HepG2 (cell line): ENCODE results near the gene INPP5K. TPM values are rescaled to one million over a fixed set of nuclear protein-coding genes. Genes with fewer than 3 reads are reported as not detected.

Experiments
- ATAC-seq: fragments of 200-7000 bp; cut with Tn5 transposase; 3 replicates; pipeline ENCODE4 v1.9.1; 2020; ENCODE audit warnings: mild to moderate bottlenecking, moderate library complexity
- BruUV-seq: library from RNA; stranded (reverse); fragments of 400-500 nt; replicated peaks from 2 replicates; lab custom pipeline; 2021; lab: Mats Ljungman, UMichigan
- CTCF ChIA-PET: fragments of 300-600 bp; formaldehyde crosslinking; extraction: SDS; loops from one replicate; lab custom pipeline; 2021; ENCODE audit warnings: low total read pairs, inconsistent platforms, low intra/inter-chr PET ratio; lab: Yijun Ruan, JAX
- POLR2A ChIA-PET: fragments of 350-600 bp; sonication (Branson Sonifier 250); formaldehyde crosslinking; loops from one replicate; lab custom pipeline; 2020; ENCODE audit warnings: antibody characterized with exemption, inconsistent platforms; lab: Yijun Ruan, JAX
- DNase-seq: peaks from one replicate; pipeline ENCODE4 v3.0.0-alpha.2; 2015; ENCODE audit warnings: low spot score
- FAIRE-seq: peaks from 3 replicates; lab custom pipeline; 2011; peaks lifted over from hg19 to GRCh38; lab: Jason Lieb, UNC
- H2AFZ ChIP-seq: one replicate; pipeline ENCODE4 v1.6.1; 2011; ENCODE audit warnings: low read length, inconsistent platforms
- H3K27ac ChIP-seq: fragments of 300-600 bp; 3 replicates; pipeline ENCODE4 v1.8.0; 2011; ENCODE audit warnings: mixed run types, mild to moderate bottlenecking, mixed read lengths, low read length, inconsistent platforms; ENCODE audit not compliant: insufficient read depth; ENCODE audit errors: extremely low read length
- H3K27me3 ChIP-seq, 2 experiments: fragments of 200-600 bp in 1 of 2; 2 replicates in 1 of 2; 3 replicates in 1 of 2; pipeline versions ENCODE4 v1.6.0 to v1.8.0; 2011; ENCODE audit warnings: low read length in 2 of 2, mild to moderate bottlenecking in 2 of 2, moderate library complexity in 2 of 2, inconsistent platforms in 1 of 2; ENCODE audit not compliant: insufficient read depth in 2 of 2, control insufficient read depth in 1 of 2
- H3K36me3 ChIP-seq, 2 experiments: fragments of 200-600 bp in 1 of 2; replicated peaks in 1 of 2; 2 replicates in 1 of 2; 3 replicates in 1 of 2; pipeline versions ENCODE4 v1.5.1 to v1.8.0; 2011; ENCODE audit warnings: low read length in 2 of 2, inconsistent platforms in 1 of 2; ENCODE audit not compliant: insufficient read depth in 2 of 2, control insufficient read depth in 1 of 2
- H3K4me1 ChIP-seq: 2 replicates; pipeline ENCODE4 v1.5.1; 2012; ENCODE audit warnings: low read length, inconsistent platforms; ENCODE audit not compliant: insufficient read depth
- H3K4me2 ChIP-seq: 2 replicates; pipeline ENCODE4 v1.6.0; 2011; ENCODE audit warnings: low read depth, low read length, inconsistent platforms
- H3K4me3 ChIP-seq, 3 experiments: fragments of 200-600 bp in 1 of 3; sonication (generic), shearing (Covaris generic) in 1 of 3; replicated peaks in 1 of 3; 2 replicates each; pipeline ENCODE4 v1.5.1; 2011 to 2016; ENCODE audit warnings: low read length in 3 of 3, inconsistent platforms in 2 of 3, low read depth in 2 of 3, mild to moderate bottlenecking in 2 of 3, control low read depth in 1 of 3, mixed read lengths in 1 of 3; ENCODE audit not compliant: insufficient read depth in 1 of 3
- H3K79me2 ChIP-seq: one replicate; pipeline ENCODE4 v1.6.1; 2011; ENCODE audit warnings: low read length, inconsistent platforms; ENCODE audit not compliant: insufficient read depth
- H3K9ac ChIP-seq: 2 replicates; pipeline ENCODE4 v1.6.0; 2011; ENCODE audit warnings: mild to moderate bottlenecking, low read depth, low read length, inconsistent platforms; ENCODE audit not compliant: insufficient read depth
- H3K9me3 ChIP-seq: 2 replicates; pipeline ENCODE4 v1.5.1; 2012; ENCODE audit warnings: mild to moderate bottlenecking, low read length
- H4K20me1 ChIP-seq: 2 replicates; pipeline ENCODE4 v1.6.0; 2011; ENCODE audit warnings: inconsistent platforms, mild to moderate bottlenecking, low read length, moderate library complexity; ENCODE audit not compliant: insufficient read depth
- AGO2 ChIP-seq: fragments of 200-400 bp; formaldehyde crosslinking; optimal IDR thresholded peaks from 2 replicates; pipeline ENCODE3; 2017; ENCODE audit warnings: mild to moderate bottlenecking, low read depth, low read length, moderate library complexity
- HNRNPL ChIP-seq: fragments of 200-400 bp; formaldehyde crosslinking; IDR thresholded peaks from 2 replicates; pipeline ENCODE4 v1.6.1; 2017; ENCODE audit warnings: mild to moderate bottlenecking, low read depth, low read length
- NFYB ChIP-seq: sonication (generic); formaldehyde crosslinking; IDR thresholded peaks from 2 replicates; pipeline ENCODE4 v1.4.0; 2020; ENCODE audit warnings: missing genetic modification reagents
- RXRA ChIP-seq: sonication (generic); formaldehyde crosslinking; IDR thresholded peaks from 2 replicates; pipeline ENCODE4 v1.5.1; 2020; ENCODE audit warnings: missing genetic modification reagents
- SETDB1 ChIP-seq: sonication (generic); formaldehyde crosslinking; IDR thresholded peaks from 2 replicates; pipeline ENCODE4 v1.5.1; 2020; ENCODE audit warnings: missing genetic modification reagents, mild to moderate bottlenecking, borderline replicate concordance
- SRSF4 ChIP-seq: fragments of 200-400 bp; formaldehyde crosslinking; IDR thresholded peaks from one replicate; pipeline ENCODE4 v1.6.1; 2018; ENCODE audit warnings: mild to moderate bottlenecking, low read depth, low read length, moderate library complexity; ENCODE audit not compliant: poor library complexity, severe bottlenecking
- TARDBP ChIP-seq: sonication (generic); formaldehyde crosslinking; IDR thresholded peaks from 2 replicates; pipeline ENCODE4 v1.8.0; 2022; ENCODE audit warnings: mild to moderate bottlenecking, missing genetic modification reagents
- ZBTB38 ChIP-seq: sonication (generic); formaldehyde crosslinking; IDR thresholded peaks from 2 replicates; pipeline ENCODE4 v1.5.1; 2020; ENCODE audit warnings: mild to moderate bottlenecking, missing genetic modification reagents
- ZNF879 ChIP-seq: sonication (generic); formaldehyde crosslinking; IDR thresholded peaks from 2 replicates; pipeline ENCODE4 v1.8.1; 2023; ENCODE audit warnings: missing genetic modification reagents
- WGBS: methylation state at CpG from one replicate; pipeline ENCODE4 v1.1.6; 2017; ENCODE audit warnings: low lambda C conversion rate; 5-methylcytosine and 5-hydroxymethylcytosine counted together
- in situ Hi-C: cut with HindIII; loops from 2 replicates; pipeline ENCODE4 v1.10.0; 2017; ENCODE audit warnings: low pct_unique_long_range_greater_than_20kb; ENCODE audit not compliant: extremely low pct_ligation_motif_present
- intact Hi-C: fragments of 100-400 bp; cut with micrococcal nuclease; formaldehyde crosslinking; loops from one replicate; pipeline ENCODE4 v1.10.0; 2022; ENCODE audit not compliant: unreplicated experiment
- polyA plus RNA-seq, 8 experiments: library from polyadenylated mRNA; depleted of rRNA in 3 of 8; stranded (reverse) in 7 of 8; unstranded in 1 of 8; fragments of >200 nt; fragmentation: Illumina TruSeq in 4 of 8; extraction: Trizol in 4 of 8; gene quantifications; 2 replicates each; pipeline versions ENCODE4 v1.2.1 to v1.2.3, GENCODE V29; 2011 to 2016; ENCODE audit warnings: low read depth in 4 of 8, missing spikeins in 1 of 8, mixed read lengths in 1 of 8; ENCODE audit not compliant: insufficient read depth in 1 of 8
- total RNA-seq, 5 experiments: library from RNA; depleted of rRNA; stranded (reverse); fragments of >200 nt; fragmentation: Illumina TruSeq; extraction: Trizol; gene quantifications; 2 replicates each; pipeline ENCODE4 v1.2.3, GENCODE V29; 2016; ENCODE audit warnings: low read depth in 1 of 5
- TF ChIP-seq, protein P1 (sequence below): sonication (generic); formaldehyde crosslinking; IDR thresholded peaks from 2 replicates; pipeline ENCODE4 v1.5.0; 2020; ENCODE audit warnings: missing genetic modification reagents
- TF ChIP-seq, protein P2 (sequence below): sonication (generic); formaldehyde crosslinking; IDR thresholded peaks from 2 replicates; pipeline ENCODE4 v1.4.0; 2020; ENCODE audit warnings: missing genetic modification reagents
- TF ChIP-seq, protein P3 (sequence below): sonication (generic); formaldehyde crosslinking; IDR thresholded peaks from 2 replicates; pipeline ENCODE4 v1.4.0; 2020; ENCODE audit warnings: mild to moderate bottlenecking, missing genetic modification reagents
- TF ChIP-seq, protein P4 (sequence below): sonication (generic); formaldehyde crosslinking; IDR thresholded peaks from 2 replicates; pipeline ENCODE4 v1.4.0; 2020; ENCODE audit warnings: missing genetic modification reagents, mild to moderate bottlenecking, borderline replicate concordance

The INPP5K gene
- total and polyA plus RNA-seq, 2 of the 13 experiments (the other 11 are each of a cell fraction or from before 2014, with no cell fraction given), result 4.8 to 9.6 TPM

DNA sequence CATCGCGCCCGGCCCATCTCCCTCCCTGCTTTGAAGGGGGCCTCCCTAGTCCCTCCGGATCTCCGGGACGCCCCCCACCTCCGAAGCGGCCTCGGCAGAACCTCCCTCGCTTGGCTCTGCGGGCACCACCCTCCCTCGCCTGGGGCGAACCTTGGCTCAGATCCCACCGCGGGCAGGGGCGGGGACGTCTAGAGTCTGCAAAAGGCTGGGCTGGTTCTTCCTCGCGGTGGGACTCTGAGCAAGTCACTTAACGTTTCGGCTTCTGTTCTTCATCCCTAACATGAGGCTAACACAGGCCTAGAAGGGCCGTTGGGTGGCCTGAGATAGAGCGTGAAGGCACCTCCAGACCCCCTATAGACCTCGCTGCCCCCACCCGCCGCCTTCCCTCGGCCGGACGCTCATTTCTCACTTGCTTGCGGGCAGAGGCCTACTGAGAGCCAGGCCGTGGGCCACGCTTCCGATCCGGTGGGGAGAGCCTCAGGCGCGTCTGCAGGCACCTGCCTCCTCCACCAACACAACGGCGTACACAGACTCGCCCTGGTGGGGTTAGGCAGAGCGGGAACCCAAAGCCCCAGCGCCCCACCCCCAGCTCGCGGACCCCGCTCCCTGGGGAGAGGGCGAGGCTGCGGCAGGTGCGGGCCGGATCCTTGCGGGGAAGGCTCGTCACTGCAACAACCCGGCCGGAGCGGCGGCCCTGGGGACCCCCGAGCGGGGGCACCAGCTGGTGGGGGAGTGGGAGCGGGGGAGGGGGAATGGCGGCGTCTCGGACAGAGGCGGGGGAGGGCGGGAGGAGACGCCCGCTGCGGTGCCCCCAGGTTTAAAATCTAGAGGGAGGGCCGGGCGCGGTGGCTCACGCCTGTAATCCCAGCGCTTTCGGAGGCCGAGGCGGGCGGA, 29.4 kb downstream of the INPP5K start:
- DNase-seq (no peak), ATAC-seq (no peak), FAIRE-seq (no peak)
- H3K27me3 ChIP-seq, result no peaks in the 10 kb centered on the region; a peak in 1 of 5 replicates
- WGBS, result 95% methylated on average over 63 of the region's 74 CpGs
- no peak overlapping the region for H3K9ac ChIP-seq
- H4K20me1 ChIP-seq, result no peaks in the 10 kb centered on the region
- POLR2A ChIA-PET, result interaction anchor here (0.9 to 2.1 kb wide), 5 partner anchors 29 to 54 kb away, joined by 3 to 21 read pairs (median 4); partner anchors contain the start of genes CRK and INPP5K
- intact Hi-C loops, result no loop called here
- H3K4me1 ChIP-seq, result peaks cover 45% of the 10 kb centered on the region
- no TSS peak for BruUV-seq
- H3K79me2 ChIP-seq, result peaks cover 18% of the 10 kb centered on the region
- in situ Hi-C loops, result no loop called here
- H3K27ac ChIP-seq, result peak overlapping the region; percentile 33
- no peaks in the 10 kb centered on the region for H3K9me3 ChIP-seq
- H3K4me2 ChIP-seq, result no peak overlapping the region; the same call in 1 of the 2 replicates
- H3K4me3 ChIP-seq, result peak overlapping the region in 1 of 3 experiments; percentile 70; a peak in 1 of 6 replicates
- peaks cover 3 to 9% of the 10 kb centered on the region in 2 experiments; a peak in 4 of 5 replicates for H3K36me3 ChIP-seq
- H2AFZ ChIP-seq, result no peak overlapping the region
- CTCF ChIA-PET, result no interaction called here
- no peak for TF ChIP-seq ZNF879
- TF ChIP-seq HNRNPL, result 0 out of 2 replicates have a peak, but pooled peaks have one; percentile 2
- TF ChIP-seq ZBTB38, result peak; percentile 72
- TF ChIP-seq RXRA (CRISPR knock-in tag), result 0 out of 2 replicates have a peak, but pooled peaks have one; percentile 17
- TF ChIP-seq, protein P1, sequence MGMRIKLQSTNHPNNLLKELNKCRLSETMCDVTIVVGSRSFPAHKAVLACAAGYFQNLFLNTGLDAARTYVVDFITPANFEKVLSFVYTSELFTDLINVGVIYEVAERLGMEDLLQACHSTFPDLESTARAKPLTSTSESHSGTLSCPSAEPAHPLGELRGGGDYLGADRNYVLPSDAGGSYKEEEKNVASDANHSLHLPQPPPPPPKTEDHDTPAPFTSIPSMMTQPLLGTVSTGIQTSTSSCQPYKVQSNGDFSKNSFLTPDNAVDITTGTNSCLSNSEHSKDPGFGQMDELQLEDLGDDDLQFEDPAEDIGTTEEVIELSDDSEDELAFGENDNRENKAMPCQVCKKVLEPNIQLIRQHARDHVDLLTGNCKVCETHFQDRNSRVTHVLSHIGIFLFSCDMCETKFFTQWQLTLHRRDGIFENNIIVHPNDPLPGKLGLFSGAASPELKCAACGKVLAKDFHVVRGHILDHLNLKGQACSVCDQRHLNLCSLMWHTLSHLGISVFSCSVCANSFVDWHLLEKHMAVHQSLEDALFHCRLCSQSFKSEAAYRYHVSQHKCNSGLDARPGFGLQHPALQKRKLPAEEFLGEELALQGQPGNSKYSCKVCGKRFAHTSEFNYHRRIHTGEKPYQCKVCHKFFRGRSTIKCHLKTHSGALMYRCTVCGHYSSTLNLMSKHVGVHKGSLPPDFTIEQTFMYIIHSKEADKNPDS (CRISPR knock-in tag), result no peak
- TF ChIP-seq, protein P2, sequence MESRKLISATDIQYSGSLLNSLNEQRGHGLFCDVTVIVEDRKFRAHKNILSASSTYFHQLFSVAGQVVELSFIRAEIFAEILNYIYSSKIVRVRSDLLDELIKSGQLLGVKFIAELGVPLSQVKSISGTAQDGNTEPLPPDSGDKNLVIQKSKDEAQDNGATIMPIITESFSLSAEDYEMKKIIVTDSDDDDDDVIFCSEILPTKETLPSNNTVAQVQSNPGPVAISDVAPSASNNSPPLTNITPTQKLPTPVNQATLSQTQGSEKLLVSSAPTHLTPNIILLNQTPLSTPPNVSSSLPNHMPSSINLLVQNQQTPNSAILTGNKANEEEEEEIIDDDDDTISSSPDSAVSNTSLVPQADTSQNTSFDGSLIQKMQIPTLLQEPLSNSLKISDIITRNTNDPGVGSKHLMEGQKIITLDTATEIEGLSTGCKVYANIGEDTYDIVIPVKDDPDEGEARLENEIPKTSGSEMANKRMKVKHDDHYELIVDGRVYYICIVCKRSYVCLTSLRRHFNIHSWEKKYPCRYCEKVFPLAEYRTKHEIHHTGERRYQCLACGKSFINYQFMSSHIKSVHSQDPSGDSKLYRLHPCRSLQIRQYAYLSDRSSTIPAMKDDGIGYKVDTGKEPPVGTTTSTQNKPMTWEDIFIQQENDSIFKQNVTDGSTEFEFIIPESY (CRISPR knock-in tag), result 0 out of 2 replicates have a peak, but pooled peaks have one; percentile 58
- TF ChIP-seq AGO2, result peak; percentile 51
- TF ChIP-seq, protein P3, sequence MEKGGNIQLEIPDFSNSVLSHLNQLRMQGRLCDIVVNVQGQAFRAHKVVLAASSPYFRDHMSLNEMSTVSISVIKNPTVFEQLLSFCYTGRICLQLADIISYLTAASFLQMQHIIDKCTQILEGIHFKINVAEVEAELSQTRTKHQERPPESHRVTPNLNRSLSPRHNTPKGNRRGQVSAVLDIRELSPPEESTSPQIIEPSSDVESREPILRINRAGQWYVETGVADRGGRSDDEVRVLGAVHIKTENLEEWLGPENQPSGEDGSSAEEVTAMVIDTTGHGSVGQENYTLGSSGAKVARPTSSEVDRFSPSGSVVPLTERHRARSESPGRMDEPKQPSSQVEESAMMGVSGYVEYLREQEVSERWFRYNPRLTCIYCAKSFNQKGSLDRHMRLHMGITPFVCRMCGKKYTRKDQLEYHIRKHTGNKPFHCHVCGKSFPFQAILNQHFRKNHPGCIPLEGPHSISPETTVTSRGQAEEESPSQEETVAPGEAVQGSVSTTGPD (CRISPR knock-in tag), result no peak
- no peak for TF ChIP-seq SETDB1 (CRISPR knock-in tag)
- TF ChIP-seq TARDBP (CRISPR knock-in tag), result no peak
- TF ChIP-seq SRSF4, result no peak
- TF ChIP-seq NFYB (CRISPR knock-in tag), result no peak
- TF ChIP-seq, protein P4, sequence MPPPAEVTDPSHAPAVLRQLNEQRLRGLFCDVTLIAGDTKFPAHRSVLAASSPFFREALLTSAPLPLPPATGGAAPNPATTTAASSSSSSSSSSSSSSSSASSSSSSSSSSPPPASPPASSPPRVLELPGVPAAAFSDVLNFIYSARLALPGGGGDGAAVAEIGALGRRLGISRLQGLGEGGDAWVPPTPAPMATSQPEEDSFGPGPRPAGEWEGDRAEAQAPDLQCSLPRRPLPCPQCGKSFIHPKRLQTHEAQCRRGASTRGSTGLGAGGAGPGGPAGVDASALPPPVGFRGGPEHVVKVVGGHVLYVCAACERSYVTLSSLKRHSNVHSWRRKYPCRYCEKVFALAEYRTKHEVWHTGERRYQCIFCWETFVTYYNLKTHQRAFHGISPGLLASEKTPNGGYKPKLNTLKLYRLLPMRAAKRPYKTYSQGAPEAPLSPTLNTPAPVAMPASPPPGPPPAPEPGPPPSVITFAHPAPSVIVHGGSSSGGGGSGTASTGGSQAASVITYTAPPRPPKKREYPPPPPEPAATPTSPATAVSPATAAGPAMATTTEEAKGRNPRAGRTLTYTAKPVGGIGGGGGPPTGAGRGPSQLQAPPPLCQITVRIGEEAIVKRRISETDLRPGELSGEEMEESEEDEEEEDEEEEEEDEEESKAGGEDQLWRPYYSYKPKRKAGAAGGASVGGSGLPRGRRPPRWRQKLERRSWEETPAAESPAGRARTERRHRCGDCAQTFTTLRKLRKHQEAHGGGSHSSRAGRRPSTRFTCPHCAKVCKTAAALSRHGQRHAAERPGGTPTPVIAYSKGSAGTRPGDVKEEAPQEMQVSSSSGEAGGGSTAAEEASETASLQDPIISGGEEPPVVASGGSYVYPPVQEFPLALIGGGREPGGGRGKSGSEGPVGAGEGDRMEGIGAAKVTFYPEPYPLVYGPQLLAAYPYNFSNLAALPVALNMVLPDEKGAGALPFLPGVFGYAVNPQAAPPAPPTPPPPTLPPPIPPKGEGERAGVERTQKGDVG (CRISPR knock-in tag), result peak; percentile 52; the same call in 1 of the 2 replicates
